Fibroblast of lung (primary cell): Measurements from ENCODE around the gene EVI5.
"Not testable (repeated sequence)": the region's sequence is repeated elsewhere in the genome, so short reads cannot be mapped to it uniquely, and the experiment has no call there.

Experiments used
- CTCF ChIP-seq, 2 donors: IDR thresholded peaks in 1 of 2; conservative IDR thresholded peaks in 1 of 2; 1 replicate in 1 of 2; 2 replicates in 1 of 2; pipeline ENCODE4 v1.5.1; 2011 to 2012; ENCODE audit warnings: low read length in 2 of 2, control low read depth in 1 of 2, inconsistent platforms in 1 of 2, low read depth in 1 of 2, mild to moderate bottlenecking in 1 of 2
- EZH2 ChIP-seq: IDR thresholded peaks from 2 replicates; pipeline ENCODE4 v1.5.1; 2012; ENCODE audit warnings: low read length, control low read depth, mild to moderate bottlenecking; ENCODE audit errors: missing control alignments

GRCh38 chr1:92635203-92635602, 149.7 kb downstream of the EVI5 start:
- TF ChIP-seq CTCF (conservative IDR thresholded peaks at IDR 0.05 in 1 of 2, IDR thresholded peaks at IDR 0.05 in 1 of 2; ENCODE audit: low read depth in 1 of 2, low read length in 2 of 2); EZH2: not testable (repeated sequence)
